Measurements from ENCODE around the gene TMBIM1. TPM values are rescaled to one million over a fixed set of nuclear protein-coding genes. Genes with fewer than 3 reads are reported as not detected.

TMBIM1 gene
- total RNA-seq, 1 experiment from 2014 or later = 91.0 TPM

DNA sequence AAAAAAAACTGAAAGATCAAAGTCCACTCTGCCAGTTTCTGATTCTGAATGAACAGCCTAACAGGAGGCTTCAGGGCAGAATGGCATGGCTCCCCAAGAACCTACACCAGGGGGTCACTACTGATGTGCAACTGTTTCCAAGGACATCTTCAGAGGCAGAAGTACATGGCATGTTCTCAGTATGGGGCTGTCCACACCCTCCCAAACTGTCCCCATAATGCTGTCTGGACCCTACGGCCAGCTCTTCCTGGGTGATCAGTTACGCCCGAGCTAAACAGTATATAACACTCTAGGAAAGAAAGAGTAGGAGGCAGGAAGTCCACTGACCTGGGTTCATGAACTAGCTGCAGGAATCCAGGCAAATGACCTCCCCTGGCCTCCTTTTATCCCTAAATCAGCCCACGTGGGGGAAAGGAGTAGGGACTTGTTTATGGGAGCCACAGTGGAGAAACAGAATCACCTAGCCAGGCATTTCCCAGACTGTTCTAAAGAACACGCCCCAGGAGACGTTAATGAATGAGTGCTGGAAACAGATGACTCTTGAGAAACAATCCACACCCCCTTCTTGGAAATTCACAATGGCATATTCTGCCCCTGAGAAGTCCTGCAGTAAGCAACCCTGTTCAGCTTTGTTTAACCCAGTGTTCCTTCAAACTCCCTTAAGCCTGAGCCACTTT is 2.5 kb downstream of the TMBIM1 start:
- Histone ChIP-seq H3K9me3 (ENCODE audit: control insufficient read depth in 1 of 2, insufficient read depth in 1 of 2, low read depth in 1 of 2, low read length in 2 of 2) (no peaks in the 10 kb centered on the region), H3K79me2 (ENCODE audit: insufficient read depth, low read length) (peaks cover 68% of the 10 kb centered on the region), H3K27me3 (ENCODE audit: insufficient read depth, low read length) (no peaks in the 10 kb centered on the region), H3K27ac (ENCODE audit: low read depth, low read length) (no peak overlapping the region), H3K9ac (ENCODE audit: low read length) (no peak overlapping the region), H3K9me2 (ENCODE audit: insufficient read depth) (no peaks in the 10 kb centered on the region), H4K20me1 (ENCODE audit: insufficient read depth) (no peaks in the 10 kb centered on the region), H3K4me2 (ENCODE audit: low read length) (peak overlapping the region; percentile 93), H2AFZ (ENCODE audit: low read depth, low read length, poor library complexity, severe bottlenecking) (no peak overlapping the region), H3K4me1 (ENCODE audit: control insufficient read depth in 1 of 2, insufficient read depth in 2 of 2, low read length in 2 of 2) (peaks cover 47 to 87% of the 10 kb centered on the region in 2 experiments), H3K36me3 (ENCODE audit: control insufficient read depth in 1 of 2, insufficient read depth in 2 of 2, low read length in 2 of 2) (no peaks in the 10 kb centered on the region), H3K4me3 (replicated peaks in 1 of 2; ENCODE audit: low read depth in 1 of 2, low read length in 2 of 2) (no peak overlapping the region)
- intact Hi-C loops (cut with micrococcal nuclease) = no loop called here
- POLR2A ChIA-PET = no interaction called here
- ATAC-seq = no peak
- TF ChIP-seq JUND (IDR thresholded peaks at IDR 0.05) (no peak), ZNF274 (IDR thresholded peaks at IDR 0.05; ENCODE audit: low read depth, low read length) (no peak), YY1 (IDR thresholded peaks at IDR 0.05; ENCODE audit: extremely low read depth, insufficient replicate concordance, low read depth, low read length) (no peak), ELF1 (IDR thresholded peaks at IDR 0.05; ENCODE audit: borderline replicate concordance, low read depth) (no peak), POLR2AphosphoS5 (IDR thresholded peaks at IDR 0.05; ENCODE audit: low read depth, low read length) (no peak), CEBPB (IDR thresholded peaks at IDR 0.05; ENCODE audit: low read depth) (no peak), EGR1 (IDR thresholded peaks at IDR 0.05; ENCODE audit: low read depth) (no peak), EZH2 (IDR thresholded peaks at IDR 0.05) (no peak), EZH2phosphoT487 (IDR thresholded peaks at IDR 0.05; ENCODE audit: borderline replicate concordance) (no peak), SIN3A (IDR thresholded peaks at IDR 0.05; ENCODE audit: low read depth) (no peak)
- TF ChIP-seq, protein P1, sequence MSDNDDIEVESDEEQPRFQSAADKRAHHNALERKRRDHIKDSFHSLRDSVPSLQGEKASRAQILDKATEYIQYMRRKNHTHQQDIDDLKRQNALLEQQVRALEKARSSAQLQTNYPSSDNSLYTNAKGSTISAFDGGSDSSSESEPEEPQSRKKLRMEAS (IDR thresholded peaks at IDR 0.05) = no peak
- TF ChIP-seq, protein P2, sequence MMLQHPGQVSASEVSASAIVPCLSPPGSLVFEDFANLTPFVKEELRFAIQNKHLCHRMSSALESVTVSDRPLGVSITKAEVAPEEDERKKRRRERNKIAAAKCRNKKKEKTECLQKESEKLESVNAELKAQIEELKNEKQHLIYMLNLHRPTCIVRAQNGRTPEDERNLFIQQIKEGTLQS (IDR thresholded peaks at IDR 0.05) = no peak
- TF ChIP-seq, protein P3, sequence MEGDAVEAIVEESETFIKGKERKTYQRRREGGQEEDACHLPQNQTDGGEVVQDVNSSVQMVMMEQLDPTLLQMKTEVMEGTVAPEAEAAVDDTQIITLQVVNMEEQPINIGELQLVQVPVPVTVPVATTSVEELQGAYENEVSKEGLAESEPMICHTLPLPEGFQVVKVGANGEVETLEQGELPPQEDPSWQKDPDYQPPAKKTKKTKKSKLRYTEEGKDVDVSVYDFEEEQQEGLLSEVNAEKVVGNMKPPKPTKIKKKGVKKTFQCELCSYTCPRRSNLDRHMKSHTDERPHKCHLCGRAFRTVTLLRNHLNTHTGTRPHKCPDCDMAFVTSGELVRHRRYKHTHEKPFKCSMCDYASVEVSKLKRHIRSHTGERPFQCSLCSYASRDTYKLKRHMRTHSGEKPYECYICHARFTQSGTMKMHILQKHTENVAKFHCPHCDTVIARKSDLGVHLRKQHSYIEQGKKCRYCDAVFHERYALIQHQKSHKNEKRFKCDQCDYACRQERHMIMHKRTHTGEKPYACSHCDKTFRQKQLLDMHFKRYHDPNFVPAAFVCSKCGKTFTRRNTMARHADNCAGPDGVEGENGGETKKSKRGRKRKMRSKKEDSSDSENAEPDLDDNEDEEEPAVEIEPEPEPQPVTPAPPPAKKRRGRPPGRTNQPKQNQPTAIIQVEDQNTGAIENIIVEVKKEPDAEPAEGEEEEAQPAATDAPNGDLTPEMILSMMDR (IDR thresholded peaks at IDR 0.05 in 2 of 3, conservative IDR thresholded peaks at IDR 0.05 in 1 of 3; ENCODE audit: borderline replicate concordance in 1 of 3, insufficient read depth in 1 of 3, low read depth in 2 of 3, low read length in 2 of 3) = no peak
- TF ChIP-seq, protein P4, sequence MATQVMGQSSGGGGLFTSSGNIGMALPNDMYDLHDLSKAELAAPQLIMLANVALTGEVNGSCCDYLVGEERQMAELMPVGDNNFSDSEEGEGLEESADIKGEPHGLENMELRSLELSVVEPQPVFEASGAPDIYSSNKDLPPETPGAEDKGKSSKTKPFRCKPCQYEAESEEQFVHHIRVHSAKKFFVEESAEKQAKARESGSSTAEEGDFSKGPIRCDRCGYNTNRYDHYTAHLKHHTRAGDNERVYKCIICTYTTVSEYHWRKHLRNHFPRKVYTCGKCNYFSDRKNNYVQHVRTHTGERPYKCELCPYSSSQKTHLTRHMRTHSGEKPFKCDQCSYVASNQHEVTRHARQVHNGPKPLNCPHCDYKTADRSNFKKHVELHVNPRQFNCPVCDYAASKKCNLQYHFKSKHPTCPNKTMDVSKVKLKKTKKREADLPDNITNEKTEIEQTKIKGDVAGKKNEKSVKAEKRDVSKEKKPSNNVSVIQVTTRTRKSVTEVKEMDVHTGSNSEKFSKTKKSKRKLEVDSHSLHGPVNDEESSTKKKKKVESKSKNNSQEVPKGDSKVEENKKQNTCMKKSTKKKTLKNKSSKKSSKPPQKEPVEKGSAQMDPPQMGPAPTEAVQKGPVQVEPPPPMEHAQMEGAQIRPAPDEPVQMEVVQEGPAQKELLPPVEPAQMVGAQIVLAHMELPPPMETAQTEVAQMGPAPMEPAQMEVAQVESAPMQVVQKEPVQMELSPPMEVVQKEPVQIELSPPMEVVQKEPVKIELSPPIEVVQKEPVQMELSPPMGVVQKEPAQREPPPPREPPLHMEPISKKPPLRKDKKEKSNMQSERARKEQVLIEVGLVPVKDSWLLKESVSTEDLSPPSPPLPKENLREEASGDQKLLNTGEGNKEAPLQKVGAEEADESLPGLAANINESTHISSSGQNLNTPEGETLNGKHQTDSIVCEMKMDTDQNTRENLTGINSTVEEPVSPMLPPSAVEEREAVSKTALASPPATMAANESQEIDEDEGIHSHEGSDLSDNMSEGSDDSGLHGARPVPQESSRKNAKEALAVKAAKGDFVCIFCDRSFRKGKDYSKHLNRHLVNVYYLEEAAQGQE (IDR thresholded peaks at IDR 0.05; ENCODE audit: low read depth) = no peak
- DNase-seq (ENCODE audit: low read depth, low spot score) = no peak
- CTCF ChIA-PET = interaction anchor here (1.3 kb wide), 1 partner anchor 16 kb away, joined by 4 read pairs; no protein-coding TSS in a partner anchor
- RAD21 ChIA-PET (ENCODE audit: low non-redundant PET in 1 of 2, low total read pairs in 2 of 2, uncharacterized antibody in 2 of 2, unreplicated experiment in 2 of 2) = no interaction called here
- no TSS peak for BruUV-seq (replicated peaks)
